Sciatic nerve (tissue), 2 donors: ENCODE data around the gene KRTAP10-10. TPM values are rescaled to one million over a fixed set of nuclear protein-coding genes. Genes with fewer than 3 reads are reported as not detected.
"Not testable (repeated sequence)": the region's sequence is repeated elsewhere in the genome, so short reads cannot be mapped to it uniquely, and the experiment has no call there.

ENCODE experiments used
- ATAC-seq: fragments of 200-7000 bp; cut with Tn5 transposase; one replicate; pipeline ENCODE4 v1.9.1; 2020; ENCODE audit warnings: mild to moderate bottlenecking, moderate library complexity
- DNase-seq: peaks from one replicate; pipeline ENCODE4 v3.0.0-alpha.2; 2020; ENCODE audit warnings: low spot score
- intact Hi-C: fragments of 100-400 bp; cut with DNase I; formaldehyde crosslinking; loops from one replicate; pipeline ENCODE4 v1.14.2; 2022
- total RNA-seq: library from RNA; stranded (reverse); fragmentation: NEBNext Ultra II Directional; extraction: Animal tissue kit (Norgen Biotek cat#: 25700); gene quantifications from one replicate; pipeline ENCODE4 v1.2.1, GENCODE V29; 2021
- donor health status: DM: no; HTN: no; CAD: no.
- donor health status: DM: no; HTN: no; CAD: no.

The KRTAP10-10 gene
- total RNA-seq, 1 donor from 2014 or later = not detected

- ATAC-seq = not testable (repeated sequence)
Observed at GRCh38 chr21:44601091-44601490, 36.1 kb upstream of the KRTAP10-10 start.

GRCh38 chr21:44601596-44602462 is 35.3 kb upstream of the KRTAP10-10 start:
- ATAC-seq = no peak

More at GRCh38 chr21:44601091-44601490, 36.1 kb upstream of the KRTAP10-10 start:
- intact Hi-C loops, DNase-seq: not testable (repeated sequence)

GRCh38 chr21:44602463-44602850 is 34.7 kb upstream of the KRTAP10-10 start:
- no peak for ATAC-seq
- no peak for DNase-seq
- intact Hi-C loops = no loop called here

More at GRCh38 chr21:44601596-44602462, 35.3 kb upstream of the KRTAP10-10 start:
- intact Hi-C loops = no loop called here
- DNase-seq = no peak

GRCh38 chr21:44603109-44603875 is 33.9 kb upstream of the KRTAP10-10 start:
- DNase-seq (no peak), ATAC-seq (no peak)
- intact Hi-C loops = no loop called here

GRCh38 chr21:44603911-44604310 is 33.2 kb upstream of the KRTAP10-10 start:
- intact Hi-C loops = no loop called here
- DNase-seq (no peak), ATAC-seq (no peak)

GRCh38 chr21:44606495-44606894 is 30.7 kb upstream of the KRTAP10-10 start:
- intact Hi-C loops = no loop called here
- ATAC-seq (no peak), DNase-seq (no peak)

GRCh38 chr21:44609193-44609592 is 28.0 kb upstream of the KRTAP10-10 start:
- intact Hi-C loops = no loop called here
- no peak for DNase-seq
- no peak for ATAC-seq

GRCh38 chr21:44610157-44610843 is 26.9 kb upstream of the KRTAP10-10 start:
- ATAC-seq, DNase-seq, intact Hi-C loops: not testable (repeated sequence)

- no peak for DNase-seq
- no peak for ATAC-seq
- intact Hi-C loops = no loop called here
Observed at GRCh38 chr21:44611551-44611950, 25.6 kb upstream of the KRTAP10-10 start.

- DNase-seq (no peak), ATAC-seq (no peak)
- intact Hi-C loops = no loop called here
Observed at GRCh38 chr21:44612029-44612486, 25.1 kb upstream of the KRTAP10-10 start, which contains the start of gene KRTAP10-8. Gene KRTAP10-8, plus strand, starts transcription at chr21:44612079. Its CDS starts 22 bp downstream, at chr21:44612101.

- DNase-seq (no peak), ATAC-seq (no peak)
- intact Hi-C loops = no loop called here
Observed at GRCh38 chr21:44612669-44613229, 24.4 kb upstream of the KRTAP10-10 start.

- DNase-seq = no peak
- no peak for ATAC-seq
- intact Hi-C loops = no loop called here
Observed at GRCh38 chr21:44613386-44614155, 23.6 kb upstream of the KRTAP10-10 start.

- DNase-seq (no peak), ATAC-seq (no peak)
- intact Hi-C loops = no loop called here
Observed at GRCh38 chr21:44614161-44614631, 23.0 kb upstream of the KRTAP10-10 start.

GRCh38 chr21:44614961-44615391 is 22.2 kb upstream of the KRTAP10-10 start:
- intact Hi-C loops = no loop called here
- no peak for ATAC-seq
- no peak for DNase-seq

- DNase-seq (no peak), ATAC-seq (no peak)
- intact Hi-C loops = no loop called here
Observed at GRCh38 chr21:44615466-44615865, 21.7 kb upstream of the KRTAP10-10 start.

- intact Hi-C loops = no loop called here
- no peak for ATAC-seq
- no peak for DNase-seq
Observed at GRCh38 chr21:44615911-44616590, 21.1 kb upstream of the KRTAP10-10 start.

GRCh38 chr21:44616591-44616926 is 20.6 kb upstream of the KRTAP10-10 start:
- no peak for ATAC-seq
- DNase-seq = no peak
- intact Hi-C loops = no loop called here

- intact Hi-C loops = no loop called here
- no peak for DNase-seq
- ATAC-seq = no peak
Observed at GRCh38 chr21:44617071-44617501, 20.1 kb upstream of the KRTAP10-10 start.
